K562 (cell line): ENCODE data around the gene DCUN1D3. TPM values are rescaled to one million over a fixed set of nuclear protein-coding genes. Genes with fewer than 3 reads are reported as not detected.

Experiments
- FOXA3 ChIP-seq, 2 experiments: fragments of 450-650 bp in 1 of 2; sonication (generic) in 1 of 2; formaldehyde crosslinking; IDR thresholded peaks in 1 of 2; conservative IDR thresholded peaks in 1 of 2; 2 replicates each; pipeline versions ENCODE4 v1.4.0 to v1.8.0; 2020 to 2022; ENCODE audit warnings: mild to moderate bottlenecking in 2 of 2, missing genetic modification reagents in 1 of 2
- HIVEP1 ChIP-seq: fragments of 250-450 bp; sonication (Bioruptor Pico); IDR thresholded peaks from 2 replicates; pipeline ENCODE4 v1.4.0; 2020; ENCODE audit warnings: mild to moderate bottlenecking
- MEIS2 ChIP-seq: fragments of 450-650 bp; IDR thresholded peaks from 2 replicates; pipeline ENCODE4 v1.6.1; 2014; ENCODE audit warnings: mild to moderate bottlenecking; ENCODE audit not compliant: partially characterized antibody
- NR2C2 ChIP-seq, 2 experiments: fragments of 200-800 bp in 1 of 2; sonication (Bioruptor generic) in 1 of 2; sonication (generic) in 1 of 2; formaldehyde crosslinking in 1 of 2; IDR thresholded peaks; 2 replicates each; pipeline versions ENCODE4 v1.6.1 to v1.8.0; 2016 to 2022; ENCODE audit warnings: mild to moderate bottlenecking in 1 of 2, missing compliant biosample characterization in 1 of 2, missing genetic modification characterization in 1 of 2, missing genetic modification reagents in 1 of 2
- RUNX1 ChIP-seq: sonication (generic); IDR thresholded peaks from 2 replicates; pipeline ENCODE4 v1.6.1; 2016; ENCODE audit warnings: antibody characterized with exemption, low read depth
- SMARCB1 ChIP-seq: IDR thresholded peaks from 2 replicates; pipeline ENCODE4 v1.6.1; 2011; ENCODE audit warnings: improper control_type of control experiment, low read depth; ENCODE audit not compliant: insufficient read length
- SP1 ChIP-seq: sonication (generic); formaldehyde crosslinking; IDR thresholded peaks from 2 replicates; pipeline ENCODE4 v1.8.1; 2022; ENCODE audit warnings: mild to moderate bottlenecking, missing genetic modification reagents
- SP2 ChIP-seq: IDR thresholded peaks from 2 replicates; pipeline ENCODE4 v1.6.1; 2011; ENCODE audit warnings: mild to moderate bottlenecking, low read depth, low read length, moderate library complexity; ENCODE audit not compliant: poor library complexity, severe bottlenecking; ENCODE audit errors: extremely low read depth
- ZFPM2 ChIP-seq: fragments of 250-450 bp; sonication (Bioruptor Pico); IDR thresholded peaks from 2 replicates; pipeline ENCODE4 v1.5.1; 2022; ENCODE audit warnings: mild to moderate bottlenecking
- ZNF134 ChIP-seq: fragments of 250-450 bp; sonication (Bioruptor Pico); conservative IDR thresholded peaks from 2 replicates; pipeline ENCODE4 v1.4.0; 2020
- ZNF140 ChIP-seq: fragments of 250-450 bp; sonication (Bioruptor Pico); IDR thresholded peaks from 2 replicates; pipeline ENCODE4 v1.8.0; 2021; ENCODE audit warnings: moderate library complexity, mild to moderate bottlenecking, inconsistent platforms
- ZNF143 ChIP-seq: sonication (generic); formaldehyde crosslinking; IDR thresholded peaks from 2 replicates; pipeline ENCODE4 v1.9.0; 2022; ENCODE audit warnings: mild to moderate bottlenecking, missing genetic modification reagents
- polyA plus RNA-seq, 8 experiments: library from polyadenylated mRNA; depleted of rRNA in 4 of 8; stranded (reverse) in 5 of 8; unstranded in 3 of 8; fragments of >200 nt; fragmentation: Nextera tagmentation in 2 of 8; fragmentation: Illumina TruSeq in 1 of 8; extraction: Ambion mirVana in 2 of 8; extraction: Trizol in 1 of 8; gene quantifications; 2 replicates each; pipeline versions ENCODE4 v1.2.1 to v1.2.3, GENCODE V29; 2011 to 2014; ENCODE audit warnings: inconsistent platforms in 1 of 8, missing spikeins in 1 of 8
- total RNA-seq, 7 experiments: library from RNA; depleted of rRNA in 6 of 7; stranded (reverse); fragments of >200 nt in 6 of 7; fragmentation: Illumina TruSeq in 2 of 7; extraction: Trizol in 2 of 7; gene quantifications; 2 replicates each; pipeline versions ENCODE4 v1.2.1 to v1.2.3, GENCODE V29; 2011 to 2021; ENCODE audit warnings: low replicate concordance in 1 of 7
- TF ChIP-seq, protein P1 (sequence below): fragments of 450-650 bp; IDR thresholded peaks from 2 replicates; pipeline ENCODE4 v1.6.1; 2016; ENCODE audit warnings: missing biosample characterization, missing genetic modification characterization
- TF ChIP-seq, protein P2 (sequence below): fragments of 250-450 bp; sonication (Bioruptor Pico); IDR thresholded peaks from 2 replicates; pipeline ENCODE4 v1.8.0; 2021; ENCODE audit warnings: moderate library complexity, mild to moderate bottlenecking, inconsistent platforms
- TF ChIP-seq, protein P3 (sequence below), 2 experiments: fragments of 450-650 bp; formaldehyde crosslinking in 1 of 2; IDR thresholded peaks; 2 replicates each; pipeline versions ENCODE4 v1.4.0 to v1.6.1; 2014 to 2020; ENCODE audit warnings: mild to moderate bottlenecking in 2 of 2, borderline replicate concordance in 1 of 2, low read depth in 1 of 2
- TF ChIP-seq, protein P4 (sequence below): fragments of 250-450 bp; sonication (Bioruptor Pico); IDR thresholded peaks from 2 replicates; pipeline ENCODE4 v1.5.1; 2021; ENCODE audit warnings: mild to moderate bottlenecking

DCUN1D3 gene
- total and polyA plus RNA-seq, 9 of the 15 experiments (the other 6 are each of a cell fraction or from before 2014, with no cell fraction given), result 1.0 to 4.7 (median 2.2) TPM

DNA sequence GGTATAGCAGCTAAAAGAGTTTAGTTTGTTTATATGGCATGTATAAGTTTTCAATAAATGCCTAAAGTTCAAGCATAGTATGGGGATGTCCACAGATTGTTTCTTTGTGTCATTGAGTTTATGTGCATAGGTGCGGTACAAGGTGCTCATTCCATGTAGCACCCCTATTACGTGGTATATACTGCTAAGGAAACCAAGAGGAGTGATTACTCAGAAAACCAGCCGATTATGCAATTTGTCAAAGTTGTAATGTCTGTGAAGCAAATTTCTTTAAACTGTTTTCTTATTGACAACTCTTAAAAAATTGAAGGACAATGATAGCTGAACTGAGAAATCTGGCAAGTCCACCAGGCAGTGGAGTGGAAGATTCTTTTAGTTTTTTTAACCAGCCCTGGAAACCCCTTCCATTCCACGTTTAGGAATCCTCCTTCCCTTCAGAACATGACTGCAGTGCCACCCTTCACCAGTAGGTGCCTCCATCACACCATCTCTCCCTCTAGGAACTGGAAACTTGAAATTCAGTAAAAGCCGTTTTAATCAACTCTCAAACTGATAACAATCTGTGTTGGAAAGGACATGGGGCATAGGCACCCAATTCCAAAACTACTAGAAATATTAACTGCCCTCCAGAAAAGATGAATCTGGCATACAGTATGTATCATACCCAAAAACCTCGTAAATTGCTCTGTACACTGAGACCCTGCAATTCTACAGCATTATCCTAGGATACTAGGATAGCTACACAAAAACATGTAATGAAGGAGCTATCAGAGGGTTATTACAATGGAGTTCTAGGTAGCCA, 50.4 kb downstream of the DCUN1D3 start (continued):
- TF ChIP-seq ZNF140 (CRISPR knock-in tag) (no peak), SMARCB1 (no peak), RUNX1 (no peak), ZNF143 (CRISPR knock-in tag) (no peak), NR2C2 (CRISPR knock-in tag; IDR thresholded peaks at IDR 0.05) (no peak), NR2C2 (tag; IDR thresholded peaks at IDR 0.05) (no peak), SP2 (no peak), FOXA3 (CRISPR knock-in tag; conservative IDR thresholded peaks at IDR 0.05 in 1 of 2, IDR thresholded peaks at IDR 0.05 in 1 of 2) (no peak), MEIS2 (no peak), SP1 (CRISPR knock-in tag) (0 out of 2 replicates have a peak, but pooled peaks have one; percentile 26), ZNF134 (no peak), ZFPM2 (CRISPR knock-in tag) (no peak), HIVEP1 (CRISPR knock-in tag) (no peak)
- TF ChIP-seq, protein P1, sequence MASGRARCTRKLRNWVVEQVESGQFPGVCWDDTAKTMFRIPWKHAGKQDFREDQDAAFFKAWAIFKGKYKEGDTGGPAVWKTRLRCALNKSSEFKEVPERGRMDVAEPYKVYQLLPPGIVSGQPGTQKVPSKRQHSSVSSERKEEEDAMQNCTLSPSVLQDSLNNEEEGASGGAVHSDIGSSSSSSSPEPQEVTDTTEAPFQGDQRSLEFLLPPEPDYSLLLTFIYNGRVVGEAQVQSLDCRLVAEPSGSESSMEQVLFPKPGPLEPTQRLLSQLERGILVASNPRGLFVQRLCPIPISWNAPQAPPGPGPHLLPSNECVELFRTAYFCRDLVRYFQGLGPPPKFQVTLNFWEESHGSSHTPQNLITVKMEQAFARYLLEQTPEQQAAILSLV (tag), result peak; percentile 34; the same call in 1 of the 2 replicates
- TF ChIP-seq, protein P2, sequence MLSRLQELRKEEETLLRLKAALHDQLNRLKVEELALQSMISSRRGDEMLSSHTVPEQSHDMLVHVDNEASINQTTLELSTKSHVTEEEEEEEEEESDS, result no peak
- TF ChIP-seq, protein P3, sequence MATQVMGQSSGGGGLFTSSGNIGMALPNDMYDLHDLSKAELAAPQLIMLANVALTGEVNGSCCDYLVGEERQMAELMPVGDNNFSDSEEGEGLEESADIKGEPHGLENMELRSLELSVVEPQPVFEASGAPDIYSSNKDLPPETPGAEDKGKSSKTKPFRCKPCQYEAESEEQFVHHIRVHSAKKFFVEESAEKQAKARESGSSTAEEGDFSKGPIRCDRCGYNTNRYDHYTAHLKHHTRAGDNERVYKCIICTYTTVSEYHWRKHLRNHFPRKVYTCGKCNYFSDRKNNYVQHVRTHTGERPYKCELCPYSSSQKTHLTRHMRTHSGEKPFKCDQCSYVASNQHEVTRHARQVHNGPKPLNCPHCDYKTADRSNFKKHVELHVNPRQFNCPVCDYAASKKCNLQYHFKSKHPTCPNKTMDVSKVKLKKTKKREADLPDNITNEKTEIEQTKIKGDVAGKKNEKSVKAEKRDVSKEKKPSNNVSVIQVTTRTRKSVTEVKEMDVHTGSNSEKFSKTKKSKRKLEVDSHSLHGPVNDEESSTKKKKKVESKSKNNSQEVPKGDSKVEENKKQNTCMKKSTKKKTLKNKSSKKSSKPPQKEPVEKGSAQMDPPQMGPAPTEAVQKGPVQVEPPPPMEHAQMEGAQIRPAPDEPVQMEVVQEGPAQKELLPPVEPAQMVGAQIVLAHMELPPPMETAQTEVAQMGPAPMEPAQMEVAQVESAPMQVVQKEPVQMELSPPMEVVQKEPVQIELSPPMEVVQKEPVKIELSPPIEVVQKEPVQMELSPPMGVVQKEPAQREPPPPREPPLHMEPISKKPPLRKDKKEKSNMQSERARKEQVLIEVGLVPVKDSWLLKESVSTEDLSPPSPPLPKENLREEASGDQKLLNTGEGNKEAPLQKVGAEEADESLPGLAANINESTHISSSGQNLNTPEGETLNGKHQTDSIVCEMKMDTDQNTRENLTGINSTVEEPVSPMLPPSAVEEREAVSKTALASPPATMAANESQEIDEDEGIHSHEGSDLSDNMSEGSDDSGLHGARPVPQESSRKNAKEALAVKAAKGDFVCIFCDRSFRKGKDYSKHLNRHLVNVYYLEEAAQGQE (IDR thresholded peaks at IDR 0.05; ENCODE audit: borderline replicate concordance), result peak; percentile 93
- TF ChIP-seq, protein P3 (CRISPR knock-in tag; IDR thresholded peaks at IDR 0.05; ENCODE audit: low read depth), result no peak
- TF ChIP-seq, protein P4, sequence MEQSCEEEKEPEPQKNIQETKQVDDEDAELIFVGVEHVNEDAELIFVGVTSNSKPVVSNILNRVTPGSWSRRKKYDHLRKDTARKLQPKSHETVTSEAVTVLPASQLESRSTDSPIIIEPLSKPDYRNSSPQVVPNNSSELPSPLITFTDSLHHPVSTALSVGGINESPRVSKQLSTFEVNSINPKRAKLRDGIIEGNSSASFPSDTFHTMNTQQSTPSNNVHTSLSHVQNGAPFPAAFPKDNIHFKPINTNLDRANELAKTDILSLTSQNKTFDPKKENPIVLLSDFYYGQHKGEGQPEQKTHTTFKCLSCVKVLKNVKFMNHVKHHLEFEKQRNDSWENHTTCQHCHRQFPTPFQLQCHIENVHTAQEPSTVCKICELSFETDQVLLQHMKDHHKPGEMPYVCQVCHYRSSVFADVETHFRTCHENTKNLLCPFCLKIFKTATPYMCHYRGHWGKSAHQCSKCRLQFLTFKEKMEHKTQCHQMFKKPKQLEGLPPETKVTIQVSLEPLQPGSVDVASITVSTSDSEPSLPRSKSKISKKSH (CRISPR knock-in tag), result no peak
